KOPT-K1 (cell line): ENCODE data around the gene ADAM8.
"Not testable (repeated sequence)": the region's sequence is repeated elsewhere in the genome, so short reads cannot be mapped to it uniquely, and the experiment has no call there.

ENCODE experiments used
- H3K27ac ChIP-seq: fragments of 200-600 bp; sonication (generic); 2 replicates; pipeline ENCODE4 v1.5.1; 2016; ENCODE audit warnings: antibody characterized with exemption, mild to moderate bottlenecking, low read depth, low read length; ENCODE audit not compliant: poor library complexity, severe bottlenecking
- H3K36me3 ChIP-seq: fragments of 200-600 bp; sonication (generic); 2 replicates; pipeline ENCODE4 v1.5.1; 2017; ENCODE audit warnings: antibody characterized with exemption, mild to moderate bottlenecking, low read length, moderate library complexity; ENCODE audit not compliant: insufficient read depth
- H3K9me3 ChIP-seq: fragments of 200-600 bp; sonication (generic); 2 replicates; pipeline ENCODE4 v1.5.1; 2017; ENCODE audit warnings: antibody characterized with exemption, low read length, mild to moderate bottlenecking; ENCODE audit not compliant: insufficient read depth, poor library complexity, severe bottlenecking

ADAM8 gene

DNA sequence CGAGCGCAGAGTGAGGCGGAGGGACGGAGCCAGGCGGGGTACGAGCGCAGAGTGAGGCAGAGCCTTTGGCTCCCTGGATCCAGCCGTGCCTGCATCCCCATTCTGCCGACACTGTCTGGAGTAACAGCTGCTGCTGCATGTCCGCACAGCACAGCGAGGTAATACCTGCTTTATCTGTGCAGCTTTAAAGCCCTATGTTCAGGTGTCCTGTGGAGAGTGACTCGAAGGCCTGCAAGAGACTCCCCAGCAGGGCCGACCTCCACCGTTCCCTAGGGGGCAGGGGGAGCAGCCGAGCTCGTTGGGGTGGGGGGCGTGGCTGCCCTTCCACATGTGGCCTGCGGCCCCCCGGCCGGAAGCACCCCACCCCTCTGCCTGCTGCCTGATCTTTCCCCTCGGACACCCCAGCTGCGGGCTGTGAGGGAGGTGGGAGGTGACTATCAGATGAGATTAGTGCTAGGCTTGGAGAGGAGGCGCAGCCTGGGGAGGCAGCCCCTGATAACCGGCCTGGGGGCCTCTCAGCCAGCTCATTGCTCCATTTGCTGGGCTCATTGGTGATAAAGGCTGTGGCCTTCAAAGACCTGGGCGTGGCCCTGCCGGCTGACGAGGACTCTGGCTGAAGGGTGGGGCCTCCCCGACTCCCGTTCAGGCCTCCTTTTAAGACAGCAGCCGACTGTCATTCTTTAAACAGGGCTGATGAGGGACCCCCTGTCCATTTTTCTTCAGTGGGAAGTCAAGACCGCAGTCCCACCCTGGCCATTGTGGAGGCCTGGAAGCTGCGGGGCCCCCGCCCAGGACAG, 31.0 kb downstream of the ADAM8 start:
- H3K27ac ChIP-seq, result no peak overlapping the region
- no peaks in the 10 kb centered on the region for H3K9me3 ChIP-seq
- no peaks in the 10 kb centered on the region for H3K36me3 ChIP-seq

DNA sequence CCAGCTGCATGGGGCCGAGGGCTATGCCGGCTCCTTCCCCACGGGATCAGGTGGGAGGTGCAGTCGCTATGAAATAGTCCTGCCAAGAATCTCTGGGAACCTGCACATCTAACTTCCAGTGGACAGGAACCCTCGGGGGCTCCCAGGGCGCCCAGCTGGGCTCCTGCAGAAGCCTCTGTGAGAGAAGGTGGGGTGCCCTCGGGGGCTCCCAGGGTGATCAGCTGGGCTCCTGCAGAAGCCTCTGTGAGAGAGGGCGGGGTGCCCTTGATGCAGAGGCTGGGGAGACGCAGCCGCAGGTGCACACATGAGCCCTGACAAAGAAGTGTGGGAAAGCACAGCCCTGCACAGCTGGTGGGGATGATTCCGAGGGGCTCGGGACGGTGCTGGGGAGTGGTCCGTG, 33.1 kb downstream of the ADAM8 start:
- Histone ChIP-seq H3K27ac (no peak overlapping the region), H3K9me3 (no peaks in the 10 kb centered on the region), H3K36me3 (no peaks in the 10 kb centered on the region)

DNA sequence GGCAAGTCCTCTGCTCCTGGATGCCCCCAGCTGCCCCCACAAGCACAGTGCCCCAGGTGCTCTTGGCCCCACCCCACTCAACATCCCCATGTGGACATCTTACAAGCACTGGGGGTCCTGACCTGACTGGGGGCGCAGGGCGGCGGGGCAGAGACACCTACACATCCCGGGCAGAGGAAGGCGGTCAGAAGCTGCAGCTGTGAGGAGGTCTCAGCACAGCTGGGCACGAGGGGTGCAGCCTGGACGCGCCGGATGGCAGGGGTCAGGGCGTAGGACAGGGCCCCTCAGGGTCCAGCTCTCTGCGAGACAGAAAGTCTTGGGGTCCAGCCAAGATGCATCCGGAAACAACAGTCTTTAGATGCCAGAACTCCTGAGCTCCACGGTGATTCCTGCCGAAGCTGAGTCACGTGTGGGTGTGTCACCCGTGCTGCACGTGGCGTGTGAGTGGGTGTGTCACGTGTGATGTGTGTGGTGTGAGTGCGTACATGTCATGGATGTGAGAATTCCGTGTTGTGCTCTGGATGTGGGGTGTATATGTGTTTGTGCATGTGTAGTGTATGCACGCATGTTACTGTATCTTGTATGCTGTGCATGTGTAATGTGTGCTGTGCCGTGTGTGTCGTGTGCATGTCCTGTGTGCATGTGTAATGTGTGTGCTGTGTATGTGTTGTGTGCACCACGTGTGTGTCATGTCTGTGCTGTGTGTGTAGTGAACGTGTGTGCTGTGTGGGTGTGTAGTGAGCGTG, 33.9 kb downstream of the ADAM8 start:
- Histone ChIP-seq H3K36me3 (no peaks in the 10 kb centered on the region), H3K27ac (no peak overlapping the region), H3K9me3 (no peaks in the 10 kb centered on the region)

DNA sequence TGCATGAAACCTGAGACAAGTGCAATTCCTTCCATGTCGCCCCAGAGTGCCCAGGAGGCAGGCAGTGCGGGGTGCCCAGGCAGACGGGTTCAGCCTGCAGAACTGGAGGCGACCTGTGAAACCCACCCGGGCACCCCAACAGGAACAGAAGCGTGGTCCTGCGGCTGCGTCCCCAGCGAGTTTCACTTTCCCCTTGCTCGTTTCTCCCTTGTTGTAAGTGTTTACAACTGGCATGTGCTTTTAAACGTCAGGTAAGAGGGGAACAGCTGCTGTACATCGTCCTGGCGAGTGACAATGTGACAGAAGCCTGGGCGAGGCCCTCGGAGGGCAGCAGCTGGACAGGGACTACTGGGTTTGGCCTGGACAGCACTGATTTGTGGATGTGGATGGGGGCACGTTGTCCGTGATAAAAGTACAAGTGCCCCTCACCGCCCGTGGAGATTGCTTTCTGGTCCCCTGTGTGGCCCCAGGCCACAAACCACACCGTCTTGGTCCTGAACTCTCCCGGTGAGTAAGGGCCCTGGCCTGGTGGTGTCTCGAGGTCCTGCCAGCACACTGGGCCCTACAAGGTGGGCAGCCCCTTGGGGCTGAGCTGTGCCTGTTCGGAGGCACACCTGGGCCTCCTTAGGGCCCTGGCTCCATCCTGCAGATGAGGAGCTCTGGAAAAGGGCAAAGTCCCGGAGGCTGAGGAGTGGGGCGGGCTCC, 35.0 kb downstream of the ADAM8 start:
- no peak overlapping the region for H3K27ac ChIP-seq
- H3K36me3 ChIP-seq, result no peaks in the 10 kb centered on the region
- H3K9me3 ChIP-seq, result no peaks in the 10 kb centered on the region

DNA sequence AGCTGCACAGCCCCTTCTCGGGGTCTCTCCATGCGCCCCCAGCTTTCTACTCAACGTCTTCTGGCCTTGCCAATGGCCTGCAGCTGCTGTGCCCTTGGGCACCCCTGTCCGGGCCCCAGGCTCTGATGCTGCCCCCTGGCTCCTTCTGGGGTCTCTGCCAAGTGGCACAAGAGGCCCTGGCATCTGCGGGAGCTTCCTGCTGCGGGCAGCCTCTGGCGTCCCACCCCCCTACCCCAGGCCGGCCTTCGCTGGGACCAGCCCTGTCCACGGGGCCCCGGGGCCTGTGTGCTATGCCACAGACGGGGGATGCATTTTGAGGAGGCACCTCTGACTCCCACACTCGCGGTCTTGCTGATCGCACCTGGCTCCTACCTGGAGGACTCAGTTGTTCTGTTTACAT, 36.7 kb downstream of the ADAM8 start:
- H3K36me3 ChIP-seq, result no peaks in the 10 kb centered on the region
- no peak overlapping the region for H3K27ac ChIP-seq
- no peaks in the 10 kb centered on the region for H3K9me3 ChIP-seq

DNA sequence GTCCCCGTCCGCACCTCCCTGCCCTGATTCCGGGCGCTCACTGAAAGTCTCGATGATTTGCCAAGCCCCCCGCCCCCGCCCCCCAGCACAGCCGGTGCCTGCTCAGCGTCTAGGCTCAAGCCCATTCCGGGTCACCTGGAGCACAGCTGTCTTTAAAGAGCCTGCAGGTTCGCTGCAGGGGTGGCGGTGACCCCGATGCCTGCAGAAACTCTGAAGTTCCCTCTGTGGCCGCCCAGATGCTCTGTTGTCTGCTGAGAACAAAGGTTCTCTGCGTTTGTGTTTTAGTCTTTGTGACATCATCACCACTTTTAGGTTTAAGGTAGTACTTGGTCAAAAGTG, 38.2 kb downstream of the ADAM8 start:
- no peak overlapping the region for H3K27ac ChIP-seq
- no peaks in the 10 kb centered on the region for H3K36me3 ChIP-seq
- no peaks in the 10 kb centered on the region for H3K9me3 ChIP-seq

DNA sequence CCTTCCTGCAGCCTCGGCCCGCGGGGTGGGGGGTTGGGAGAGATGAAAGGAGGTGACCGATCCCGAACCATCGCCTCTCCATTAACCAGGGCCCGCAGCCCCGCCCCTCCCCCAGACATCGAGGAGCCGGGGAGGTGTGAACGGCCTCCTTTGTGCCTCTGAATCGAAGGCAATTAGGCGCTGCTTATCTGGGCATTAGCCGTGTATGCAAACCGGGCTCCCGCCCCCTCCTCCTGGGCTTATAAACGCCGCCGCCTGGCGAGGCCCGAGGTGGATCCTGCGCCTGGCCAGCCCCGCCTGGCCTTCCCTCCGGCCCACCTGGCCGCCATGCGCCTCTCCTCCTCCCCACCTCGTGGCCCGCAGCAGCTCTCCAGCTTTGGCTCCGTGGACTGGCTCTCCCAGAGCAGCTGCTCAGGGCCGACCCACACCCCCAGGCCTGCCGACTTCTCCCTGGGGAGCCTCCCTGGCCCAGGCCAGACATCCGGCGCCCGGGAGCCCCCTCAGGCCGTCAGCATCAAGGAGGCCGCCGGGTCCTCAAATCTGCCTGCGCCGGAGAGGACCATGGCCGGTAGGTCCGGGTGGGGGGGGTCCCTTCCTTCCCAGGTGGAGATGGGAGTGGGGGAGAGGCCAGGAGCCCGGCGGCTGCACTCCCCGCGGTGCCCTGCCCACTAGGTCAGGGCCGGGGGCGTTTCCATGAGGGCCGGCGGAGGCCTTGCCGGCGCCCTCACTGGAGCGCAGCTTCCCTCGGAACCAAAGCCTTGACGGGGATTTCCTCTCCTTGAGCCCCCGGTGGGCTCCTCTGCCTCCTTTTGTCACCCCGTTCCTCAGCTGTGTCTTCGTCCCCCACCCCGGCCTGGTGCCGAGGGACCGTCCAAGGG, 38.8 kb downstream of the ADAM8 start, which contains the start of gene VENTX:
VENTX (plus strand) TSS at position 268 of the 878 bp plus-strand sequence; CDS start at position 328, 60 bp downstream.
- Histone ChIP-seq H3K9me3 (no peaks in the 10 kb centered on the region), H3K27ac (no peak within 1 kb of the TSS)

DNA sequence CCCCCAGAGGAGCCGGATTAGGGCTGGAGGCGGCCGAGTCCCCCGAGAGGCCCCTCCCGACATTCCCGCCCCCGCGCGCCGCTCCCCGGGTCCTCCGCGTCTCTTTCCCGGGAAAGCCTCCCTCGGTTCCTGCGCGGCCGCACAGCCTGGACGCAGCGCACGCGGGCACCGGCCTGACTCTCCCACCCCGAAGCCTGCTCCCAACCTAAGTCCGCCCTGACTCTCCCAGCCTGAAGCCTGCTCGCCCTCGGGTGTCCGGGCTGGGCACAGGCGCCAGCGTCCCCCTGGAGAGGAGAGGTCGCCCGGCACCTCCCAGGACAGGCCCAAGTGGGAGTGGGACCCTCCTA, 39.5 kb downstream of the ADAM8 start:
- H3K27ac ChIP-seq, result no peak overlapping the region
- no peaks in the 10 kb centered on the region for H3K36me3 ChIP-seq
- no peaks in the 10 kb centered on the region for H3K9me3 ChIP-seq

More for the DNA sequence above, 38.8 kb downstream of the ADAM8 start, which contains the start of gene VENTX:
- no peaks in the 10 kb centered on the region for H3K36me3 ChIP-seq

DNA sequence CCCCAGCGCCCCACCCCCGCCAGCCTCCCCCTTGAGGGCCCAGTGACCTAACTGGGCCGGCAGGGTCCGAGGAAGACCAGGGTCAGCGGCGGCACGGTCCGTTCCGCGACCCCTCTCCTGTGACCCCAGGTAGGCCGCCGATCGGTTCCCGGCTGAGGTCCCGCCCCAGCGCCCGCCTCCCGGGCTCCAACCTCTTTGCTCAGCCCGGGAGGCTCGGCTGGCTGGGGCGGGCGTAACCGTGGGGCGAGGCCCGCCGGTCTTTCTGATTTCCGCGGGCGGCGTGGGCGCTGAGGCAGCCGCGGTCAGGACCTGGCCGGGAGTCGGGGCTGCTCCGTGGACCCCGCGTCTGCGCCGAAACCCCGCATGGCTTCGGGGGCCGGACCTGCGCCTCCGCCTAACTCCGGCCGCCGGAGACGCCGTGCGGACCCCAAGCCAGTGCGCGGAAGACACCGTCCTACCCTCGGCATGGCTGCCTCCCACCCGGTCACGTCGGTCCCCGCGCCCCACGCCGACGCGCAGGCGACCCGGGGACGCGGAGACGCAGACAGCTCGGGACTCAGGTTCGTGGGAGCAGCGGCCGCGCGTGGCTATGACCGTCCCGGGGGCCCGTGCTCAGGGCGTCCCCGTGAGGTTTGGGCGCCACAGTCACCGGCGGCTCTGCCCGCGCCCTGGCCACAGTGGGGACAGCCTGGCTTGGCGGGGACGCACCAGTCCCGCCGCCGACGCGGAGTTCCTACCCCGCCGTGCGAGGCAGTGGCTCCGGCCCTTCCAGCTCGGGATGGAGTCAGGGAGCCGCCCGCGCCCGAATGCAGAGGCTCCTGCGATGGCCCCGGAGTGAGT, 40.0 kb downstream of the ADAM8 start:
- H3K36me3 ChIP-seq, result no peaks in the 10 kb centered on the region
- no peaks in the 10 kb centered on the region for H3K9me3 ChIP-seq
- no peak overlapping the region for H3K27ac ChIP-seq

DNA sequence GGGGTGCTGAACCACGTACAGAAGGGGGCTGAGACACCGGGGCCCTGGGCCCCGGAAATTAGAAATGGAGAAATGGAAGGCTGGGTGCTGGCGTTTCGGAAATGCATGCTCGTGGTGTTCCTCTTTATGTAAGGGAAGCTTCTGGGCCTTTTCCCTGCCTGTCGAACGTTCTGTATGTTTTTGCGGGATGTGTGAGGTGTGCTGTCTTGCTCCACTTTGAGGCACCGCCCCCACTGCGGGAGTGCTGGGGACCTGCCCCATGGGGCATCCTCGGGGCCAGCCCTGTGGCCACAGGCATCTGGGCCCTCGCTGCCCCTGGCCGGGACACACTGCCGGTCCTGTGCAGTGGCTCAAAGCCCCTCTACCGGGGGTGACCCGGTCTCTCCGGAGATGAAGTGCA, 40.7 kb downstream of the ADAM8 start:
- no peaks in the 10 kb centered on the region for H3K36me3 ChIP-seq
- no peak overlapping the region for H3K27ac ChIP-seq
- no peaks in the 10 kb centered on the region for H3K9me3 ChIP-seq

DNA sequence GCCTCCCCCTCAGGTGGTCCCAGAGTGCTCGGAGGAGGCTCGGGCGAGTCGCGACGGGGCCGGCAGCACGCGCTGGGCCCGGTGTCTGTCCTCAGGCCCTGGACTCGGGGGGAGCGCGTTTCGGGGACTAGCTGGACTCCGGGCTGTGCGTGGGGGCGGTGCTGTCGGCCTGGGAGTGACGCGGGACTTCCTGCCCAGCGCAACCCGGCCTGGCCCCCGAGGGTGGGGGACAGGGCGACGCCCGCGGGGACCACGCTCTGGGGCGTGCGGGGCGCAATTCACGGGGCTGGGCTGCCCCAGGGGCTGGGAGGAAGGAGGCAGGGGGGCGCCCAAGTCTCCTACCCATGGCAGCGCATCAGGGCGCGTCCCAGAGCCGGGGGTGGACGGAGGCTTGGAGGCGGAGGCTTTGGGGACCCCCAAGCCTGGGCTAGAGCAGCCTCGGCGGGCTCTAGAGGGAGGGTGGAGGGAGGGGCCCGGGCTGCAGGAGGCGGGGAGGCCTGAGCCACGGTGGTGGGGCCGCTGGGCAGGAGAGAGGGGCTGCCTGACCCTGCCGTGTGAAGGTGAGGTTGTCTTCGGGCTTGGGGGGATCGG, 41.3 kb downstream of the ADAM8 start:
- Histone ChIP-seq H3K36me3 (no peaks in the 10 kb centered on the region), H3K9me3 (no peaks in the 10 kb centered on the region), H3K27ac (no peak overlapping the region)

DNA sequence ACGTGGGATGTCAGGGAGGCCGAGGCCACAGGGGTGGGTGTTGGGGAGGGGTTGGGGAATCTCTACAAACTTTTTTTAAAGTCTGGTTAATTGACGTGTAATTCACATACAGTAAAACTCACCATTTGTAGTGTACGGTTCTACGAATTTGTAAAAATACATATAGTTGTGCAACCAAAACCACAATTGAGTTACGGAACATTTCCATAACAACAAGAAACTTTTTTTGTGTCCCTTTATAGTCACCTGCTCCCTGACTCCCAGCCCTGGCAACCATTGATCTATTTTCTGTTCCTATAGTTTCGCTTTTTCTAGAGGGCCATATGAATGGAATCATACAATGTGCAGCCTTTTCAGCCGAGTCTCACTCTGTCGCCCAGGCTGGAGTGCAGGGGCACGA, 41.9 kb downstream of the ADAM8 start:
- H3K9me3 ChIP-seq, H3K36me3 ChIP-seq, H3K27ac ChIP-seq: not testable (repeated sequence)

DNA sequence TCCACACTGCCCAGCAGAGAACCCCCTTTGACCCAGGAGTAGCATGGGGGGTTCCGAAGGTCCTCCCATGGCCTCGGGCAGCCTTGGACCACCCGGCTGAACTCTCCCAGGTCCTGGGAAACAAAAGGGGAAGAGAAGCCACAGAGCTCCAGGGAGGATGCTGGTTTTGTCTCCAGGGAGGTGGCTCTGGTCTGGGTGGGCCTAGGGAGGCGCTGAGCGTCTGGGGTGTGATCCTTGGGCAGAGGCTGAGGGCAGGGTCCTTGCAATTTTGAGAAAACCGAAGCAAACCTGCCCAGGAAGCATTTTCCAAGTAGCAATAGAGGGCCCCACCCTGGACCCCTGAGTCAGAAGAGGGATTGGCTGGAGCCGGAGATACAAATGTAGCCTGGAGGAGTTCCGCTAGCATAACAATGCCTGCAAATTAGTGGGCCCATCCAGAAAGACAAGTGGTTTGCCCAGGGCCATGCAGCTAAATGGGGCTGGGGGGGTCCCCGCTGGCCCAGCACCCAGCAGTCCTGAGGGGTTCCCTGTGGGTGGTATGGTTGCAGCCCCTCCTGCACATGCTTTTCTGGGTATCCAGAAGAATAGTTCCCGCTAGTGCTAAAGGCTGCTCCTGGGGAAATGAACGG, 44.6 kb downstream of the ADAM8 start:
- Histone ChIP-seq H3K9me3 (no peaks in the 10 kb centered on the region), H3K27ac (no peak overlapping the region), H3K36me3 (no peaks in the 10 kb centered on the region)
